Suprapubic skin (tissue), 4 donors: ENCODE results near the gene TTC22.

ENCODE experiments used
- EP300 ChIP-seq: sonication (generic); formaldehyde crosslinking; IDR thresholded peaks from one replicate; pipeline ENCODE4 v1.6.1; 2017; ENCODE audit warnings: antibody characterized with exemption
- POLR2A ChIP-seq, 2 donors: fragments of 450-650 bp; IDR thresholded peaks; one replicate each; pipeline ENCODE4 v1.6.1; 2017; ENCODE audit warnings: antibody characterized with exemption in 2 of 2, mild to moderate bottlenecking in 2 of 2, moderate library complexity in 2 of 2
- POLR2AphosphoS5 ChIP-seq, 3 donors: sonication (generic); formaldehyde crosslinking; IDR thresholded peaks; one replicate each; pipeline ENCODE4 v1.6.1; 2017; ENCODE audit warnings: antibody characterized with exemption in 3 of 3
- TF ChIP-seq, protein P1 (sequence below), 2 donors: fragments of 200-600 bp in 1 of 2; fragments of 450-650 bp in 1 of 2; sonication (generic) in 1 of 2; IDR thresholded peaks; one replicate each; pipeline ENCODE4 v1.5.1; 2016 to 2019; ENCODE audit warnings: antibody characterized with exemption in 2 of 2, mild to moderate bottlenecking in 1 of 2, moderate library complexity in 1 of 2

DNA sequence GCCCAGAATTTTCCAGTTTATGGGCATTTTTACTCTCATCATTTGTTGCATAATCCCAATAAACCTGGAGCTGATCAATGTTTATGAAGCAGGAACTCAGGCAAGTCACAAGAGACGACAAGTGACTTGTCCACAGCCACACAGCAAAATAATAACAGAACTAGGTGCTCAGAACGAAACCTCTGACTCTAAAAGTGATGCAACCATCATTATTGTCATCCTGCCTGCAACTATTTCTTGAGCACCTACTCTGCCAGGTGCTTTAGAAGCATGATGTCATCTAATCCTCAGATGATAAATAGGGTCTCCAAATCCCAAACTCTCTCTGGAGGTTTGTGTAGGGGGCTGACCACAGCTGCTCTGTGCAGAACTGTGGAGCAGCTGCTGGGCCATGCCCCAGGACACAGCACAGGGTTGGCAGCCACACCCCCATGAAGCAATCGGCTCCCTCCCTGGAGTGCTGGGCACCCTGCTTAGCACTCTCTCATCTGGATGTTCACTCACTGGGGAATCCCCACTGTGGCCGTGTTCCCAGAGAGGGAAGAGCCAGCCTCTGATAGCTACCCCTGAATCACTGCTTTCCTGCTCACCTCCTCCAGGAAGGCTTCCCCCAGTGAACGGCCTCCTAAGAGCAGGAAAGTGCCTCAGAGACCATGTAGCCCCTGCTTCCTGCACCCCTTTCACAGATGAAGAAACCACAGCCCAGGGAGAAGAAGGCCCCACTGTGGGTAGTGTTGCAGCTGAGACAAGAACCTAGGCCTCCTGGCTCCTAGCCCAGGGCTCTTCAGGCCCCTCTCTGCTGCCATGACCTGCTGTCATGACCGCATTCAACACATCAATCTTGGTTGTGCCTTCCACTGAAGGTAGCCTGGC is 2.1 kb downstream of the TTC22 start:
- TF ChIP-seq POLR2AphosphoS5 (IDR thresholded peaks at IDR 0.05) (no peak), EP300 (no peak), POLR2A (IDR thresholded peaks at IDR 0.05) (no peak)
- TF ChIP-seq, protein P1, sequence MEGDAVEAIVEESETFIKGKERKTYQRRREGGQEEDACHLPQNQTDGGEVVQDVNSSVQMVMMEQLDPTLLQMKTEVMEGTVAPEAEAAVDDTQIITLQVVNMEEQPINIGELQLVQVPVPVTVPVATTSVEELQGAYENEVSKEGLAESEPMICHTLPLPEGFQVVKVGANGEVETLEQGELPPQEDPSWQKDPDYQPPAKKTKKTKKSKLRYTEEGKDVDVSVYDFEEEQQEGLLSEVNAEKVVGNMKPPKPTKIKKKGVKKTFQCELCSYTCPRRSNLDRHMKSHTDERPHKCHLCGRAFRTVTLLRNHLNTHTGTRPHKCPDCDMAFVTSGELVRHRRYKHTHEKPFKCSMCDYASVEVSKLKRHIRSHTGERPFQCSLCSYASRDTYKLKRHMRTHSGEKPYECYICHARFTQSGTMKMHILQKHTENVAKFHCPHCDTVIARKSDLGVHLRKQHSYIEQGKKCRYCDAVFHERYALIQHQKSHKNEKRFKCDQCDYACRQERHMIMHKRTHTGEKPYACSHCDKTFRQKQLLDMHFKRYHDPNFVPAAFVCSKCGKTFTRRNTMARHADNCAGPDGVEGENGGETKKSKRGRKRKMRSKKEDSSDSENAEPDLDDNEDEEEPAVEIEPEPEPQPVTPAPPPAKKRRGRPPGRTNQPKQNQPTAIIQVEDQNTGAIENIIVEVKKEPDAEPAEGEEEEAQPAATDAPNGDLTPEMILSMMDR (IDR thresholded peaks at IDR 0.05), result no peak
